Measurements from ENCODE around the gene AMT.
"Not testable (repeated sequence)": the region's sequence is repeated elsewhere in the genome, so short reads cannot be mapped to it uniquely, and the experiment has no call there.

Gene AMT

GRCh38 chr3:49421890-49422378 is 339 bp downstream of the AMT start:
- no peak for DNase-seq

- DNase-seq, result no peak
Observed at GRCh38 chr3:49417516-49418120, 4.7 kb downstream of the AMT start.

- DNase-seq, result no peak
Observed at GRCh38 chr3:49416867-49417266, 5.4 kb downstream of the AMT start.

GRCh38 chr3:49415931-49416601 is 6.2 kb downstream of the AMT start:
- no peak for DNase-seq

- DNase-seq, result no peak
Observed at GRCh38 chr3:49414753-49415152, 7.5 kb downstream of the AMT start.

GRCh38 chr3:49413338-49413734 is 8.9 kb downstream of the AMT start:
- DNase-seq, result no peak

GRCh38 chr3:49412632-49413337 is 9.5 kb downstream of the AMT start:
- DNase-seq, result no peak

GRCh38 chr3:49411968-49412631 is 10.2 kb downstream of the AMT start, which contains the start of the genes RHOA and TCTA:
RHOA (minus strand) TSS chr3:49411976; CDS start chr3:49375589, 36,387 bp downstream.
TCTA (plus strand) TSS chr3:49412423; CDS start chr3:49412427, 4 bp downstream.
- DNase-seq, result peak; percentile 97

- DNase-seq, result no peak
Observed at GRCh38 chr3:49411535-49411967, 10.7 kb downstream of the AMT start.

GRCh38 chr3:49410846-49411534 is 11.3 kb downstream of the AMT start:
- no peak for DNase-seq

GRCh38 chr3:49410066-49410845 is 12.0 kb downstream of the AMT start:
- DNase-seq, result no peak

GRCh38 chr3:49406571-49407565 is 15.4 kb downstream of the AMT start:
- DNase-seq, result no peak

- DNase-seq, result not testable (repeated sequence)
Observed at GRCh38 chr3:49405570-49405969, 16.7 kb downstream of the AMT start.

- no peak for DNase-seq
Observed at GRCh38 chr3:49403891-49404290, 18.4 kb downstream of the AMT start.

- DNase-seq, result no peak
Observed at GRCh38 chr3:49401766-49402165, 20.5 kb downstream of the AMT start.

GRCh38 chr3:49399461-49399860 is 22.8 kb downstream of the AMT start:
- DNase-seq, result no peak

GRCh38 chr3:49397470-49397869 is 24.8 kb downstream of the AMT start:
- DNase-seq, result no peak

GRCh38 chr3:49391310-49391709 is 31.0 kb downstream of the AMT start:
- not testable (repeated sequence) for DNase-seq

- no peak for DNase-seq
Observed at GRCh38 chr3:49389297-49389696, 33.0 kb downstream of the AMT start.

- no peak for DNase-seq
Observed at GRCh38 chr3:49388289-49388820, 33.9 kb downstream of the AMT start.

Data from GOT3 (cell line).